A673 (cell line): ENCODE results near the gene GRIK3.

Experiments used
- CTCF ChIP-seq: fragments of 300-800, 200-600 bp; sonication (generic); conservative IDR thresholded peaks from 2 replicates; pipeline ENCODE4 v1.5.1; 2017; ENCODE audit warnings: low read depth, mild to moderate bottlenecking, antibody characterized with exemption, low read length, moderate library complexity, mixed read lengths
- EZH2 ChIP-seq: fragments of 200-600 bp; sonication (generic); IDR thresholded peaks from 2 replicates; pipeline ENCODE4 v1.6.1; 2017; ENCODE audit warnings: borderline replicate concordance, low read depth, mild to moderate bottlenecking, mixed read lengths, antibody characterized with exemption, low read length; ENCODE audit not compliant: poor library complexity, severe bottlenecking

DNA sequence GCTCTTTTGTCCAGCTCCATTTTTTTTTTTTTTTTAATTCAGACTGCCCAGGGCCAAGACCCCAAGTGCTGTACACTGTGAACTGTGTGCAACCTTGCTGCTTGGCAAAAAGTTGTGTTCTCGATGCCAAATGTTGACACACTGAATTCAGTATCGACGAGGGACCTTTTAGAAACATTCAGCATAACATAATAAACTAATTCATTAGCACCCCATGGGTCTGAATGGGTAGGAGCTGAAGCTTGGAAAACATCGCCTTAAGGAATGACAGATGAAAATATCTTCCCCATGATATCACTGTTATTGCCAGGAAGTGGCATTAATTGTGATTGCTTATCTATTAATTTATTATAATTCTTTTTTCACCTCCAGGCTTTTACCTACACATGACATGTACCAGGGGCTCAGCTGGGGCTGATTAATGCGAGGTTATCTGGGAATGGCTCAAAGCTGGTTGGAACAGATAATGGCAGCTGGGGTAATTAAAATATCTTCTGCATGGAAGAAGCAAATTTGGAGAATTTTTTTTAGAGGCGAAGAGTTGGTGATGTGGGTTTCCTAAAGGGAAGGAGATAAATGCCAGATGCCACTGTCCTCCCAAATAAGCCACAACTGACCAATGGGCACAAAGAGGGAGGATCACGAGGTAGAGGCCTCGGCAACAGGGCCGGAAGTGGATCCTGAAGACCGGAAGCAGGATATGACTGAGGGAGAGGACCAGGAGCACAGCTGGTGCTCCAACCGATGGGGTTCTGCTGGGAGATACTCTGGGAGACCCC is 169.3 kb downstream of the GRIK3 start:
- TF ChIP-seq CTCF (no peak), EZH2 (no peak)
